Astrocyte (in vitro differentiated cells and primary cell): ENCODE data around the gene ZBTB16.

Experiments used
- CTCF ChIP-seq: IDR thresholded peaks from 2 replicates; pipeline ENCODE4 v1.5.1; 2011; ENCODE audit warnings: low read depth, mild to moderate bottlenecking, inconsistent platforms, low read length, moderate library complexity; ENCODE audit not compliant: insufficient read depth
- EZH2 ChIP-seq: IDR thresholded peaks from 2 replicates; pipeline ENCODE4 v1.6.1; 2012; ENCODE audit warnings: mild to moderate bottlenecking, low read length, inconsistent platforms; ENCODE audit not compliant: insufficient read depth

DNA sequence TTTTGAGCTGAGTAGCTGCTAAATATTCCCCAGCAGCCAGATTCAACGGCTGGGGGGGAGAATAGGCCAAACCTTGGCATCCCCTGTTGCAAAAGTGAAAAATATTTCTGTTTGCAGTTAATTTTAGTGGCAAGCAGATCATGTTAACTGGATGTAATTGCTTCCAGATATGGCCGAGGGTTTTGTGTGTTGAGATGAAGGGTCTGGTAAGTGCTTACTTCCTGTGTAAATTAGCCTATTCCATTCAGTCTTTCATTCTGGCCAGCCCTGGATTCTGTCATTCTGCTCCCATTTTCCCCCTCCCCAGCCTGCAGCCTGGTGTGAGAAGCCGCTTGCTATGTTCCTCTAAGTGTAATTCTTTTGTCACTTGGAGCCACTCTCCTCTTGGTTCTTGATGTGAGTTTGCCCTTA, 17.4 kb downstream of the ZBTB16 start:
- TF ChIP-seq CTCF (no peak), EZH2 (no peak)
